SH-SY5Y (cell line): ENCODE measurements around the gene SNCAIP.

Experiments
- GATA2 ChIP-seq: IDR thresholded peaks from 2 replicates; pipeline ENCODE4 v1.6.1; 2011; ENCODE audit warnings: mild to moderate bottlenecking, low read depth, low read length
- GATA3 ChIP-seq: IDR thresholded peaks from 2 replicates; pipeline ENCODE4 v1.6.1; 2011; ENCODE audit warnings: low read depth, mild to moderate bottlenecking, low read length, moderate library complexity

- TF ChIP-seq GATA2 (no peak), GATA3 (no peak)
Measured at GRCh38 chr5:122367456-122367855, 55.4 kb downstream of the SNCAIP start.
